HuH-7 (cell line): ENCODE data around the gene THRB.

Experiments used
- DNase-seq: peaks from one replicate; pipeline ENCODE4 v3.0.0; 2011; ENCODE audit warnings: low spot score

Gene THRB

DNA sequence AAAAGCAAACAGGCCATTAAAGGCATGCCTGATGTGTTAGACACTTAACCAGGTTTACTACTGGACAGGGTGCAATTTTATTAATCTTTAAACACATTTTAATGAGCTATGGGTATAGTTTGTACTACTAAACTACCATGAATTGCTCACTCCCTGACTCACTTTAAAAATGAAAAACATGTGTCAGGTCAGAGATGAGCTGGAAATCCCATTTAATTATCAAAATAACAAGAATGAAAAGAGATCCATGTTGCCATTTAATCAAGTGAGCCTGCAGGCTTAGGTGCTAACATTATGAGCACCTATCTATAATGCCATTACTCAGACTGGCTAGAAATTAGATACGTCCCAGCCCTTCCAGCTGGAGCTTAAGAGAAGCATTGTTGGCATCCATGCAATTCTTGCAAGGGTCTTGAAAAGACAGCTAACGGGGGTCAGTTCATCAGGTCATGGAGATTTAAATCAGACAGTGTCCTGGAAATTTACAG is 224.4 kb downstream of the THRB start:
- no peak for DNase-seq

DNA sequence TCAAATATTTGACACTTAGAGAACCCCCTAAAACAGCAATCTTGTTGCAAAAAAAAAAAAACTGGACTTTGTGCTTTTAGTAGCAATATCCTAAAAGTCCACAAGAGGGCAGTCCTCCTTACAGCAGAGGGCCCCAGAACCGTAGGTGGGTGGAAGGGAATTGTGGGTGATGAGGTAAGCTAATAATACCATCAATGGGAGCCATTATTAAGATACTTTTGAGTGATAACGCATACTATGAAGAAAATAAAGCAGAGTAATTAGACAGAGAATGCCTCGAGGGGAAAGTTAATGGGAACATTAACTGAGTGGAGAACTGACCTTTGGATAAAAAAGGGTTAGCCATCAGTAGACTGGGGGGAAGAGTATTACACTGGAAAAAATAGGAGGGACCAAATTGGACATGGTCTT is 229.9 kb downstream of the THRB start:
- peak; percentile 68 for DNase-seq

DNA sequence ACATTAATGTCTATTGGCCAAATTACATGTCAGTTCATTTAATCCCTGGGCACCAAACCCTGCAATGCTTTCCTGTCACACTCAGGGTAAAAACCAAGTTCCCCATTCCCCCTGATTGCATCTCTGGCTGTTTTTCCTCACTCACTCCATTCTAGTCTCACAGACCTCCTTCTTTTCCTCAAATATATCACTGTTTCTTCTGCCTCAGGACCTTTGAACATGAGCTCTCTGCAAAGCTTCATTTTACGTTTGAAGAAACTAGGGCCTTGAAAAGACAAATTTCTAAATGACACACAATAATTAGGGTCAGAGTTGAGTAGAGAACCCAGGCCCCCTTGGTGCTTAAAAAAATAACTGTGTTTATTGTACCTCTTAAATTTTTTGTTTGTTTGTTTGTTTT is 230.6 kb downstream of the THRB start:
- DNase-seq, result no peak

DNA sequence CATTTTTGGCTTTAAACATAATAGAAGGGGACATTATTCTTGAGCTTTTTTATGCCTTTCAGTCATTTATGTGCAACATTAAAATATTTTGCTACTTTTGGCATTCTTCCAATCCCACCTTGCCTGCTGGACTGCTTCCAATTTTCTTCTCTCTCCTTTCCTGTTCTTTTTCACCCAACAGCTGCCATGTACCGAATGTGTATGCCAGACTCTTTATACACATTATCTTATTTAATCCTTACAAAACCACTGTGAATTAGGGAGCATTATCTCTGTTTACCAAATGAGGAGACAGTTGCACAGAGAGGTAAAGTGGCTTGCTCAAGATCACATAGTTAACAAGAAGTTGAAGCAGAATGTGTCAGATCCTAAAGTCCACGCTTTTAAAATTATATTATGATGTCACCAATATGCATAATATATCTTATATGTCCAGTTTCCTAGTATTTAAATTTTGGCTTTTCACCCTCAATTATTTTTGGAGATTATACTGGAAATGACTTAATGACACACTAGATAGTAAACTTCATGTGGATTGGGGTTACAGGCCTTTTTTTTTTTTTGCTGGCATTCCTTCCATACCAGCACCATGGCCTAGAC is 231.5 kb downstream of the THRB start:
- DNase-seq, result no peak

DNA sequence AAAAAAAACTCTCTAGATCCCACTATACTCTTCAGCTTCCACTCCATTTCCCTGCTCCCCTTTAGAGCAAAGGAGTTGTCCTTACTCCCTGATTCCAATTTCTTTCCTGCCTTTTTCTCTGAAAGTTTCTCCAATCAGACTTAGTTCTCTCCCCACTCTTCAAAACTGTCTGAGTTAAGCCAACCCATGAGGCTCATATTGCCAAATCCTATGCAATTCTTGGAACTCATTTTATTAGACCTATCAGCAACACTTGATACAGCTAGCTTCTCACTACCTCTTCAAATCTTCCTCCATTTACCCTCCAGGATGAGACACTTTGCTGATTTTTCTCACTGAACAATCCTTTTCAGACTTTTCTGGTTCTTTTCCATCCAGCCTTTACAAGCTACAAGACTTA is 233.1 kb downstream of the THRB start:
- DNase-seq, result no peak

DNA sequence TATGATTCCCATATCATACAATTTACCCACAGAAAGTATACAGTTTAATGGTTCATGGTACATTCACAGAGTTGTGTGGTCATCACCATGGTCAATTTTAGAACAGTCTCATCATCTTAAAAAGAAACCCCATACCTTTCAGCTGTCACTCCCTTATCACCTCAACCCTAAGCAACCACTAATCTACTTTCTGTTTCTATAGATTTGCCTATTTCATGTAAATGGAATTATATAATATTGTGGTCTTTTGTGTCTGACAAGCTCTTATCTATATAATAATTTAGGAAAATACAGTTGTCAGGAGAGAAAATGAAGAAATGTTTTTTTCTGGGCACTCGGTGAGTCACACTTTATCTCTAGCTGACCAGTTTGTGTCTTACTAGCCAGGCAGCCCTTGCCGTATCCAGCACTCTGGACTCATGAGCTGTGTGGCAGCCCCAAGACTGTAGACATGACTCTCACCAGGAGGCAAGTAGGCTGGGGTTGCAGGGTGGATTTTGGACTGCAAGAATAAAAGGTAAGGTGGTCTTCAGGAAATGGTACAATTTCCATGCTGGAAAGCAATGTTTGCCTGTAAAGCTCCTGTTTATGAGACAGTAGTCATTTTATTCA is 234.6 kb downstream of the THRB start:
- no peak for DNase-seq

DNA sequence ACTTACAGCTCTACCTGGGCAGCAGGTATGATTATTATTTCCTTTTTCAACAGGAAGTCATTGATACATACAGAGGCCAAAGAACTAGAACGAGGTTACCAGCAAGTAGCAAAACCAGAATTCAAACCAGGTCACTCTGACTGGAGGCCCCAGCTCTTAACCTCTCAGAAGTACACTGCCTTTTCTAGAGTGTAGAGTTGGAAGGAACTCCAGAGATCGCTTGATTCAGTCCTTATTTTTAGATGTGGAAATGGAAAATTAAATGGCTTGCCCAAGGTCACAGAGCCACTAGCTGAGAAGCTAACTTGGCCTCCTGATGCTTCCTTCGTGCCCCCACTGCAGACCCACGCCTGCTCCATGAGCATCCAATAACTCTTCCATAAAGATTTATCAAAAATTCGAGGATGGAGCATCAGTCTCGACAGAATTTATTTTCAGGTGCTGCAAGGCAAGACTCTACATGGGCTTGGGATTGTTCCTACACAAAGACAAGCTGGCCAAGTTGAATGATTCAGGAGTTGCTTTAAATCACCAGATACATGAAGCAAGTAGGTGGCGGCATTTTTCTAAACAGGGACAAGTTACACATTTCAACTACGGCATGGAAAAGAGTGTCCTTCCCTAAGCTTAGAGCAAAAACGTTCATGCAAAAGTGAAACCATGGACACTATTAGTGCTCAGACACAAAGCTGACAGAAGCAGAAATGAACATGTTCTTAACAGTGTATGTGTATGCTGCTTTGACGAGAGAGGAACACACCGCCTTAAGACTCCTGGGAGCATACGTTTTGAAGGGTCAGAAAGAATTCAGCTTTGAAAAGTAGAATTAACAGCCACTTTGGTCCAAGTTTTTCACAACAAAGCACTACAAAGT is 235.7 kb downstream of the THRB start:
- no peak for DNase-seq

DNA sequence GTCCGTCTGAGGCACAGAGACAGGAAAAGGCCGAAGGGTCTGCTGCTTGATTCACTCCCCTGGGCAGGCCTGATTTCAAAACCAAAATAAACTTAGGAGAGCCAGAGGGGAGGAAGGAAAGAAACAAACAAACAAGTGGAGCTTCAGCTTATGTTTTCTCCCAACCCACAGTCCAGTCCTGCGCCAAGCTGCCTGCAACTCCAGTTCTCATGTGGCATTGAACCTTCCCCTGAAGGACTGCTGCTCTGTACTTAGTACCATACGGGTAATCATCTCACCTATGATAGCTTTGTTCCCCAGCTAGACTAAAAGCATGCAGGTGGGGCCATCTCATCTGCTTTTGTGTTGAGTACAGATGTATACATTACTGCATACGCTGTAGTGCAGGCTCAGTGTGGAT is 236.4 kb downstream of the THRB start:
- DNase-seq, result no peak

DNA sequence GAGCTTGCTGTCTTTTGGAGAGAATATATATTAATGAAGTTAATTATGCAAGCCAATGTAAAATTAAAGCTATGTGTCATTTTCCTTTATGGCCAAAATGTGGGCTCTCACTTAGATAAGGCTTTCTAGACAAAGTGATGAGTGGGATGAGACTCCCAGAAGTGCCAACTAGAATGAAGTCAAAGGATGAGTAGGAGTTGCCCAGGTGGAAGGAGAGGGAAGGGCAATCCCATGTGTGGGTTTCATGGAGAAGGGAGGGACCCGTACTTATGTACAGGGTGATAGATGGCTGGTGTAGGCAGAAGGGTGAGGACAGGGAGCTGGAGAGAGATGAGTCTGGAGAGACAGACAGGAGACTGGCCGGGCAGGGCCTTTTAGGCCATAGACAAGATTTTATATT is 239.2 kb downstream of the THRB start:
- DNase-seq, result no peak

DNA sequence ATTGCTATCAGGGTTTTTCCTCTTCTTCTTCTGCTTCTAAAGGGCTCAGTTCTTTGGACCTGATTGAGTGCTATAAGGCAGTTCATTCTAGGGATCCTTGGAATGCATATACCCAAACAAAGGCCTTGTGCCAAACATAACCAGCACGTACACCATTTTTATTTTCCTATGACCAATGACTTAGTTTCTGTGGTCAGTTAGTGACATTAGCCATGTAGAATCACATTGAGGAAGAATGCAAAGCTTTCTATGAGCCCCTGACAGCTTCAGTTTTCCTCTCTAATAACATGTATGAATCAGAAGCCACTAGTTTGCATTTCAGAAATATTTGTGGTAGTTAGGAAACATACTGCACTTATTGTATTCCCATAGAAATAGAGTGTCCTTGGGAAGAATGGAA is 240.0 kb downstream of the THRB start:
- no peak for DNase-seq

DNA sequence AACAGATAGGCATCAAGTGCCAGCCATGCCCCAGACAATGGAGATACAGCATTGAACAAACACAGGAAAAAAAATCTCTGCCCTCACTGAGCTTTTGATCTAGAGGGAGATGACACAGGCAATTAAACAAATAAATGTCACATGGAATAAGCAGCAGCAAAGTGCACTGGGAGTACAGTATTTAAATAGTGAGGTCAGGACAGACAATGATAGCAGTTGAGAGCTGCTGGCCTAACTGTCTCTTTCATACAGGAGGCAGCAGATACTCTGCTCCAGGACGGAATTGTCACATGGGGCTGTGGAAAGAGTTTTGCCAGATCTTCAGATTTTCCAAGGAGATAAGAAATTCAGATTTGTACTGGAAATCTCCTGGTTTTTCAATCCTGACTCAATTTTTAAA is 241.3 kb downstream of the THRB start:
- DNase-seq, result no peak

DNA sequence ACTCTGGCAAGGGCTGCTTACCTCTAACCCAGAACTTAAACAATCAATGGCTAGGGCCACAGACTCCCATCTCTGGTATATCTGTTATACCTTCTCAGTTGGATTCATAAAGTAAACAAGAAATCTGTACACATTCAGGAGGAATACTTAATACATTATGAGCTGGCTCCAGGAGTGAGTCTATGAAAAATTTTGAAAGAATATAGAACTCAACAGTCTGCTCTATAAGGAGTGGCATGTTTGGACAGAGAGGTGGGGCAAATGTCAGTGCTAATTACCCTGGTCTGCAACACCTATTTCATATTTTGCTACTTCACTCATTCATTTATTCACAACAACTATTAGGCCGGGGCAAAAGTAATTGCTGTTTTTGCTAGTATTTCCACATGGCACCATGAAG is 245.1 kb downstream of the THRB start:
- no peak for DNase-seq

DNA sequence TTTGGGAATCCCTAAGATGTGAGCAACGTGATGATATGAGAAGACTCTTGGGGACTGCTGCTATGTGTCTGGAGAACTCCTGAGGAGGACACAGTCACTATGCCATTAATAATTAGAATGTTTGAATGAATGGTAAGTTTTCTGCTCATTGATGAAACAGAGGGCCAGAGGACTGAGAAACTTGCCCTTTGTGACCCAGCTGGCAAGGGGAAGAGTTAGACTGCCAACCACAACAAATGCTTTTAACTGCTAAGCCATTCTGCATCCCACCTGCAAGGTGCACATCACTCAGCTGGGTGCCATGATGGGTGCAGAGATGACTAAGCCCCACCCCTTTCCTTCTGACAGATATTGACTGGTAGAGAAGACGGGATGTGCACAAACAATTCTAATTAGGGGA is 249.6 kb downstream of the THRB start:
- no peak for DNase-seq

DNA sequence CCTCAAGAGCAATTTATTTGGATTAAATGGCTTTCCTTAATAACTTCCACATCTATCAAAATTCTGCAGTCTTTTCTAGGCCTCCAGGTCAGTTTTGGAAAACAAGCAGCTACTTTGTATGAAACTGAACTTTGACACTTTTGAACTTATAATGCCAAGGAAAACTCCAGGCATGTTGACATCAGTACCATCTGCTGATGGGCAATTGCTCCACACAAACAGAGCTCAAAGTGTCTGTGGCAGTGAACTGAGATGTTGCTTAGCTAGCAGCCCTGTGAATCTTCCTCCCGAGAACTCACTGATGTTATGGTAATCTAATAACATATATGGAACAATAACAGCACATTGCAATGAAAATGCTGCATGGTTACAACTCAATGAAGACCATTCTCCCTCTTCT is 250.2 kb downstream of the THRB start:
- no peak for DNase-seq

DNA sequence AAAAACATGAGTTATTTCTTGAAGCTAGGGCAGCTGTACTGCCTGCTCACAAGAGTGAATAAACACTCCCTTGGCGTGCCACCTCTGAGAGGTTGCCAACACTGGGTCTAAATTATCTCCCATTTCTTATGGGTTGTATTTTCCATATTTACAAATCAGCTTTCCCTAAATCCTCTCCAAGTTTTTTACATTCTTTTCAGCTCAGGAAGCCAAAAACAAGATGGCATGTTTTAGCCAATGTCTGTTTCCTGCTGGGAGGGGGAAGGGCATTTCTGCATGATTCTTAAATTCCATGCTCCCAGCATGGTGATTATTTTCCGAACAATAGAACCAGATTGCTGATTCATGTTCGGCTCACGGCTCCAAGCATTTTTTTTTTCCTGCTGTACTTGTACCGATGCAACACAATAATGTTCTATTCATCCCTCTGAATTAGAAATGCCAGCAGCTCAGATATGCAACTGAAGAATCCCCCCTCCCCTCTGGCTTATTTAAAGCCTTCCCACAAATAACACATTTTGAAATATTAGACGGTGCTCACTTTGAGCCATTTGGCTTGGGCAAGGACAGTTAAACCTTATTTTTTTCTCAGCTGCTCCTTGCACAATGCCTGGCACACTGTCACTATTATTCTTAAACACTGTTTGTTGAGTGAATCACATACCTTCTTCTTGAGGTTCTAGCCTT is 252.5 kb downstream of the THRB start:
- DNase-seq, result no peak

DNA sequence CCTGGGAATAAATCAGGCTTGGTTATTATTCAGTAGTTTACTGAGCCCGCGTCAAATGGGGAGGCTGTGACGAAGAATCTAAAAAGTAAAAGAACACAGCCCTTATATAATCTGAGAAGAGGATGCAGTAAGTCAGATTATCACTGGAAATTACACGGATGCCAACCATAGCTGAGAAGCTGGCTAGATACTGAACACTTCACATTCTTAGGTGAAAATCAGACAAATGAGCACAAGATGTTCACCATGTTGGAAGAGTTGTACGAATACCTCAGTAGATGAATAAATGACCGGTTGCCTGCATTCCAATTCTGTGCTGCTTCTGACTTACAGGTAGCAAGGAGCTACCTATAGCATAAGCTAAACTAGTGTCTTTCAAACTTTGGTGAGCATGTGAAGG is 254.3 kb downstream of the THRB start:
- DNase-seq, result no peak

DNA sequence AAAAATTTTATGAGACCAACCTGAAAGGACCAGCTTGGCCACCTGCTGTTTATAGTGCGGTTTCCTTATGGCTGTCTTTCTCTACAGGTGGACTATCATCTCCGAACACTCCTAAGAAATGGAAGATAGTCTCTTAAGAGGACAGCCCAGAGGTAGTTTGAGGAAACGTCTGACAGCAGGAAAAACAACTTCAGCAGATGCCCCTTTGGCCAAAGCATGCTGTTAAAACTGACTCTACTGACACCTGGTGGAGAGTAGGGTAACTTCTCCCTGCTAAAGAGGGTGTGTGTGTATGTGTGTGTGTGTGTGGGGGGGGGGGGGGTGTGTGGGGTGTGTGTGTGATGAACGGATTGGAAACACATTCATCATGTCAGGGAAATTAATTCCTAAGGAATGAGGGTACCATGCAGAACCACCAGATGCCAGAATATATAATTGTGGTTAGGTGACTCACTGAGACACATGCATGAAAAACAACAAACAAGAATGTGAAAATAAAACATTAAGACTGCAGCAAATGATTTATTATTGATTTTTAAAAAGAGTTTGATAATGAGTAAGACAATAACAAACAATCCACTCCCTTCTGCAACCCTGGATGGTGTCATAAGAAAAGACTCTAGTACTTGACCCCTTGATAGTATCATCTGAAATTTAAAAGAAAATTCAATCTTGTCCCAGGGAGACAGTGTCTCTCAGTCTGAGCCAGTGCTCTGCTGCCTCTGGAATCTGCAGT is 256.5 kb downstream of the THRB start:
- DNase-seq, result peak; percentile 68

DNA sequence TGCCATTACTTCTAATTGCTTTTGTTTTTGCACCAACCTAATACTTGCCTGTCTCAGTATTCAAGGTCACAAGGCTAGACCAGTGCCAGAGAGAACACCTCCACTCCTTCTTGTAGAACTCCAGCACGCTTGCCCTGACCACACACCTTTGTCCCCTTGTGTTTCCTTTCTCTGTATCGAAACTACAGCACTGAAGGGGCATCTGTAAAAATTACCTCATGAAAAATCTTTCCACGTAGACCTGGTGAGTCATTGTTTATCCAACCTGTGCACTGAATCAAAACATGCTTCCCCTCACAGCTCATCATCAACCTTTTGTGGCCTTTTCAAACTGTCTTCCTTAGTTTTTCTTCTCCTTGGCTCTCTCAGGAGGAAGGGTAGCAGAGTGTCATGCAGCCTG is 259.5 kb downstream of the THRB start:
- DNase-seq, result no peak

DNA sequence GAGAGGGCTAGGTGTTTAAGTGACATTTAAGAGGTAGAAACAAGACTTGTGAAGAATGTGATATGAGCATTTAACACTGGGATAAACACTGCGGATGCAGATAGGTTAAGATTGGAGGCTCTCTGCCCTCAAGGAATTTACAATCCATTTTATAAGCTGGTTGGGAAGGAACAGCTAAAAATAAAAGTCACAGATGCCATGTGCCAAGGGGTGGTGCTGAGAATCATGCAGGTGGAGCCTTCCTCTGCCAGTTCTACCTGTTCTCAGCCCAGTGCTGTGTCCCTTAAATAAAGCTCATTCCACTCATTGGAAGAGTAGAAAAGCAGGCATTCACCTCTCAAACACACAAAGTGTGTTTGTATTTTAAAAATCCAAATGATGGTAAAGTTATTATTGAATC is 261.9 kb downstream of the THRB start:
- DNase-seq, result no peak

DNA sequence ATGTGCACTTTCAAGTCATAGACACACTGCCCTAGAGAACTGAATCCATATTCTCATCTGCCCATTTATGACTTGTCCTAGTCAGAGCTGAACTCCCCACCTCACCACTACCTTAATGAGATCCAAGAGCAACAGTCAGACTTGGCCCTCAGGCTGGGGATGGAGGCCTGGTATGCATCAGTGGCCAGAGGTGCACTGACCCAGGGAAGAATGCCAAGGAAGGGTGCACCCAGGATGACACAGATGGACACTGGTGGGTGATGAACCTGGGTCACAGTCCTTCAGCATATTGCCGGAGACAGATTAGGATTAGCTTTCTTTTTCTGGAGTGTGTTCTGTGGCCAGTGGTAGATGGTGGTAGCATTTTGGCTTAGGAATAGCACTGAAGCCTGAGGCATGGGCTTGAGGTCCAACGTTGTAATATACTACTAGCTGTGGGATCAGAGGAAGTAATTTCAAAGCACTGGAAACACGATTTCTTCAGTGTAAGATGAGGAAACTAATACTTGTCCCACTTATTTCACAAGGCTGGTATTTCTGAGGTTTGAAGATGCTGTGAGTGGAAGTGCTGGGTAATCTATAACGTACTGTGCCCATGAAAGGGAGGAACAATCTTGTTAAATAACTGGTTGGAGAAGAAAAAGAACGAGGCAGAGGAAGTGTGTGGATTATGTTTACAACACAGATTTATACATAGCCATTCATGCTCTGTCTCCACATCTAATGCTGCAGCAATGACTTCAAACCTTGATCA is 265.0 kb downstream of the THRB start:
- no peak for DNase-seq

DNA sequence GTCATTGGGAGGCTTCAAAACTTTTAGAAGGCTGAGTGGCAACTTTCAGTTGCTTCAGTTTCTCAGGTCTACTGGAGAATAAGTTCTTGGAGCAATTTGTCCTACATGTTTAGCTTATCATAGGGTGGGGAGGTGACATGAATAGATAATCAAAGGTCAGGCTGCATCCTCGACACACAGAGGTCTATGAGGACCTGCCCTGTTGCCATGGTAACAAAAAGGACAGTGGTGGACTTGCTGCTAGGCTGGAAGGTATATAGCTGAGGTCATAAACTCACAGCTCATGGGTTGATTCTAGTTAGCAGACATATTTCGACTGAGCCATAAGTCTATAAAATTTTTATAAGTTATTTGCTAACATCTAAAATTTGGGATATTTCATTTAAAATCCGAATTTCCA is 267.0 kb downstream of the THRB start:
- no peak for DNase-seq
